Activated CD4-positive, alpha-beta T cell treated with anti-CD3 and anti-CD28 coated beads, Interleukin-10, Interleukin-2, amounts not matched to agents 100 ng/mL and 50 ng/mL, durations not matched to agents 16 hours and 8 hours (primary cell): Measurements from ENCODE around the gene SERTAD3.
A peak's percentile ranks its signal among the peaks of the same experiment; 100 is the strongest.
"Not testable (repeated sequence)": the region's sequence is repeated elsewhere in the genome, so short reads cannot be mapped to it uniquely, and the experiment has no call there.

Source experiments
- DNase-seq: peaks from one replicate; pipeline ENCODE4 v3.0.0-alpha.2; 2020

The SERTAD3 gene

DNA sequence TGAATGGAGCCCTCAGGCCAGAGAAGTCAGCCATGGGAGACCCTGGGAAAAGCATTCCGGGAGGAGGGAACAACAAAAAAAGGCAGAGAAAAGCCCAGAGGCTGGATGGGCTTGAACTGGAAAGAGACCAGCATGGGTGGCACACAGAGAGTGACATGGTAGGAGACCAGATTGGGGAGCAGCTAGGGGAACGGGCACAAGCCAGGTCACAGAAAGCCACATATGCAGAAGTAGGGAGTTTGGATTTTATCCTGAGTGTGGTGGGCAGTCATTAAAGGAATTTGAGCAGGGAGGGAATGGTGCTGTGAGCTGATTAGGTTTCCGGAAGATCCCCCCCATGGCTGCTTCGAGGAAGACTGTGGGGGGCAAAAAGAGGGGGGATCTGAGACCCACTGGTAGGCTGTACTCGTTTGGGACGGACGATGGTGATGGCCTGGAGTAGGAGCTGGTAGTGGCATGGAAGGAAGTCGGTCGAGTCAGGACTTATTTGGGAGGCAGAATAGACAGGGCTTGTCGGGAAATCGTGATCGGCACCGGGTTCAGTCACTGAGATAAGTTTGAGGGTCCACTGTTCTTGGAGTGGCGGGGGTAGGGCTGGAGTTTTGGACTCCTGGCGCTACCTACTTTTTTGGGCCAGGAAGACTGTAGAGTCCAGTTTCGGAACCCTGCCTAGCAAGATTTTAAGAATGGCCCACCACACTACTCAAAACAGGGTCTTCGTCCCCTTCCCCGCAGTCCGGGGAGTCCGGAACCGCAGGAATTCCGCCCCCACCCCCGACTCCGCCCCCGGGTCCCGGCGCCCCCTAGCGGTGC is 19.3 kb downstream of the SERTAD3 start:
- DNase-seq: peak; percentile 22

DNA sequence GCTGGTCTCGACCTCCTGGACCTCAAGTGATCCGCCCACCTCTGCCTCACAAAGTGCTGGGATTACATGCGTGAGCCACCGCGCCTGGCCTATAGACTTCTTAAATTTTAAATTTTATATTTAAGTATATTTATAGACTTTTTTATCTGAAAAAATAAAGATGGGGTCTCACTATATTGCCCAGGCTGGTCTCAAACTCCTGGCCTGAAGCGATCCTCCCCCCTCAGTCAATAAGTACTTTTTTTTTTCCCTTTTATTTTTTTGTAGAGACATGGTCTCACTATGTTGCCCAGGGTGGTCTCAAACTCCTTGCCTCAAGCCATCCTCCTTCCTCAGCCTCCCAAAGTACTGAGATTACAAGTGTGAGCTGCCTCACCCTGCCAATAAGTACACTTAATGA is 20.2 kb downstream of the SERTAD3 start:
- no peak for DNase-seq

DNA sequence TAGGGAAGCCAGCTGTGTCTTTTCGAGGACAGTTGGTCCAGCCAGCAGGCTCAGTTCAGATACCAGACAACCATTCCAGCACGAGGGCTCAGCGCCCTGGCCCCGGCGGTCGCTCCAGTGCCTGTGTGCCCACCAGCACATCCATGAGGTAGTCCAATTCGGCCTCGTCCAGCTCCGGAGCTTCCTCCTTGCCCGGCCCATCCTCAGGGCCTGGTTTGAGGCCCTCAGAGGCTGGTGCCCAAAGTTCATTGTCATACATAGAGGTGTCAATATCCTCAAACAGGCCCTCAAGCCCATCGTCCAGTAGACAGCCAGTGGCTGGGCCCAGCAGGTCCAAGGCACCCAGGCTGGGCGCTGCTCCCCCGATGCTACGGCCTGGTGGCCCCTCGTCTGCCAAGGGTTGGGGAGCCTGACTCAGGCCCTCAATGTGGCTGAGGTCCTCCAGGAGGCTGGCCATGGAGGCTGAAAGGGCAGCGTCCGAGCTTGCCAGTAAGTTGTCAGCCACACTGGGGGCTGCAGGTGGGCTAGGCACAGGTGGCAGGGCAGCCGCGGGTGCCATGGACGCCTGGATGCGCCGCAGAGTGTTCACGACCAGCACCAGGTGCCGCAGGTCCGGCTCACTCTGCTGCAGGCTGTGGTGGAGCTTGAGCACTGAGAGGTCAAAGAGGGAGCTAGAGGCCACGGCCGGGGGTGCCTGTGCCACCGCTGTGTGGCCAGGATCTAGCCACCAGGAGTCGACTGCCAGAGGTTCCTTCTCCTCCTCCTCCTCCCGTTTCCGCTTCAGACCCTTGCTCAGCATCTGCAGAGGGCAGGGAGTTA is 21.2 kb downstream of the SERTAD3 start:
- DNase-seq: no peak

DNA sequence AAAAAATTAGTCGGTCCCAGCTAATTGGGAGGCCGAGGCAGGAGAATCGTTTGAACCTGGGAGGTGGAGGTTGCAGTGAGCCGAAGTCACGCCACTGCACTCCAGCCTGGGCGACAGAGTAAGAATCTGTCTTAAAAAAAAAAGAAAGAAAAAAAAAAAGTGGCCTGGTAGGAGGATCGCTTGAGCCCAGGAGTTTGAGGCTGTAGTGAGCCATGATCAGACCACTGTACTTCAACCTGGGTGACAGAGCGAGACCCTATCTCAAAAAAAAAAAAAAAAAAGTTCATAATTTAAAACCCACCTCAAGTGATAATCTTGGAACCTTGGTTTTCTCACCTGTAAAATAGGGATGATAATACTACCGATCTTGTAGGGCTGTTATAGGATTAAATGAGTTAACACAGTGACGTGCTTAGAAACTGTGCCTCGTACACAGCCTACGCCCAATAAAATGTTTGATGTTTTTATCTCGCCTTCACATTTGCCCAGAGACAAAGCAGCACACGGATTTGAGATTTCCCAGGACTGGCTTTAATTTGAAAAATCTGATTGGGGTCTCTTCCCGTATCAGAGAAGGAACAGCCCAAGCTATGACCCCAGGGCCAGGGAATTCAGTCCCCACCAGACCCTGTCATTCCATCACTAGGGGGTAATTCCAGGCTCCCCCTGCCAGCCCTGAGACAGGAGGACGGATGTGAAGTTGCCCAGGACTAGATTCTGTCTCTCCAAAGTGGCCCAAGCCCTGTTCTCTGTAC is 22.0 kb downstream of the SERTAD3 start:
- DNase-seq: no peak

GRCh38 chr19:40420766-40421765 is 23.1 kb downstream of the SERTAD3 start:
- peak; percentile 86 for DNase-seq

DNA sequence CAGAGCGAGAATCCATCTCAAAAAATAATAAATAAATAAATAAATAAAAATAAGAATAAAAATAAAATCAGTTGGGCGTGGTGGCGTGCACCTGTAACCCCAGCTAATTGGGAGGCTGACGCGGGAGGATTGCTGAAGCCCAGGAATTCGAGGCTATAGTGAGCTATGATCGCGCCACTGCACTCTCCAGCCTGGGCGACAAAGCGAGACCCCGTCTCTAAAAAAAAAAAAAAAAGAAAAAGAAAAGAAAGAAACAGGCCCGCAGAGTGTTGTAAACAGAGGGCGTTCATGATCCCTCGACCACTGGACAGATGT is 23.7 kb downstream of the SERTAD3 start:
- no peak for DNase-seq

DNA sequence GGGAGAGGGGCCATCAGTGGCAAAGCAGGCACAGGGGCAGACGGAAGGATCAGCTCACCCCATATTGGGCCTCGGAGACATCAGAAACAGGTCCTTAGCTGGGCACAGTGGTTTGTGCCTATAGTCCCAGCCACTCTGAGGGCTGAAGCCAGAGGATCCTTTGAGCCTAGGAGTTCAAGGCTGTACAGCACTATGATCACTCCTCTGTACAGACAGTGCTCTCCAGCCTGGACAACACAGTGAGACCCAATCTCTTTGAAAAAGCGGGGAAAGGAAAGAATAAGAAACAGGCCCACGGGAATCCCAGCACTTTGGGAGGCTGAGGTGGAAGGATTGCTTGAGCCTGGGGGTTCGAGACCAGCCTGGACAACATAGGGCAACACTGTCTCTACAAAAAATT is 24.4 kb downstream of the SERTAD3 start:
- no peak for DNase-seq

GRCh38 chr19:40419066-40419612 is 25.0 kb downstream of the SERTAD3 start:
- no peak for DNase-seq

DNA sequence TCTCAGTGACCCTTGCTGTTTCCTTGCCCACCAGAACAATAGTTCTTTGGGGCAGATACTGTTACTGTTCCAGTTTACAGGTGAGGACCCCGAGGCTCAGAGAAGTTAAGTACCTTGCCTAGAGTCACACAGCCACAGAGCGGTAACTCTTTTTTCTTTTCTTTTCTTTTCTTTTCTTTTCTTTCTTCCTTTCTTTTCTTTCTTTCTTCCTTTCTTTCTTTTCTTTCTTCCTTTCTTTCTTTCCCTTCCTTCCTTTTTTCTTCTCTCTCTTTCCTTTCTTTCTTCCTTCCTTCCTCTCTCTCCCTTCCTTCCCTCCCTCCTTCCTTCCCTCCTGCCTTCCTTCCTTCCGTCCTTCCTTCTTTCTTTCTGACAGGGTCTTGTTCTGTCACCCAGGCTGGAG is 26.1 kb downstream of the SERTAD3 start:
- DNase-seq: no peak

GRCh38 chr19:40417643-40417981 is 26.5 kb downstream of the SERTAD3 start:
- DNase-seq: no peak

DNA sequence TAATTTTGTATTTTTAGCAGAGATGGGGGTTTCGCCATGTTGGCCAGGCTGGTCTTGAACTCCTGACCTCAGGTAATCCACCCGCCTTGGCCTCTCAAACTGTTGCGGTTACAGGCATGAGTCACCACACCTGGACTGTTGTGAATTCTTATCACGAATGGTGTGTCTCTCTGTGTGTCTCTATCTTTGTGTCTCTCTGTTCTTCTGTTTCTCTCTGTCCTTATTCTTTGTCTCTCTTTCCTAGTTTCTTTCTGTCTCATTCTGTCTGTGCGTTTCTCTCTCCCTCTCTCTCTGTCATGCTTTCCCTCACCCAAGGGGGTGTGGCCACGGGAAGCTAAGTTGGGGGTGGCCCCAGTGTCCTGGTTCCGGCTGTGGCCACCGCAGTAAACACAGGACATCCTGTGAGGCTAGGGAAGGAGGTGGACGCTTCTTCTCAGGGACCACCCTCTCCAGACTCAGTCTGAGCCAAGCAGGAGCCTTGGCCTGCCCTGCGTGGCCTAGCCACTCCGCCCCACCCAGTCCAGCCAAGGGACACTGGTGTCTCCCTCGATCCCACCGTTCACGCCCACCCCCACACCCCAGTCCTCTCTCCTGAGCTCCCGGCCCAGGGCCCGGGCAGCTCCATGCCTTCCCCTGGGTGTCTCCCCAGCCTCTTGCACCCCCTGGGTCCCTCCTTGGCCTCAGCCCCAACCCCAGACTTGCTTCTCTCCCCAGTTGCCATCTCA is 27.1 kb downstream of the SERTAD3 start:
- peak; percentile 41 for DNase-seq

DNA sequence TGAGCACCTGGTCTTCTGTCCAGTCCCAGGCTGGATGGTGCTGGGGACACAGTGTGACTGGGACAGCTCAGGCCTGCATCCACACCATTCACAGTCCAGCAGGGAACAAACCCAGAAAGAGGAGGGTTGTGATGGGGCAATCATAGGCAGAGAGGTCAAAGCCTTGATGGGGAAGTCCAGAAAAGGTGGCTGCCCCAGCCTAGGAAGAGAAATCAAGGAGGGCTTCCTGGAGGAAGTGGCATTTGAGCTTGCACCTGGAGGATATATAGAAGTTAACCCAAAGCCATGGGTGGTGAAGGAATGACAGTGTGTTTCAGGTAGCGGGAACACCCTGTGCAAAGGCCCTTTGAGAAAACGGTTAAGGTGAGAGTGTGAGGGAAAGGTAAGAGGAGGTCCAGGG is 28.4 kb downstream of the SERTAD3 start:
- no peak for DNase-seq

DNA sequence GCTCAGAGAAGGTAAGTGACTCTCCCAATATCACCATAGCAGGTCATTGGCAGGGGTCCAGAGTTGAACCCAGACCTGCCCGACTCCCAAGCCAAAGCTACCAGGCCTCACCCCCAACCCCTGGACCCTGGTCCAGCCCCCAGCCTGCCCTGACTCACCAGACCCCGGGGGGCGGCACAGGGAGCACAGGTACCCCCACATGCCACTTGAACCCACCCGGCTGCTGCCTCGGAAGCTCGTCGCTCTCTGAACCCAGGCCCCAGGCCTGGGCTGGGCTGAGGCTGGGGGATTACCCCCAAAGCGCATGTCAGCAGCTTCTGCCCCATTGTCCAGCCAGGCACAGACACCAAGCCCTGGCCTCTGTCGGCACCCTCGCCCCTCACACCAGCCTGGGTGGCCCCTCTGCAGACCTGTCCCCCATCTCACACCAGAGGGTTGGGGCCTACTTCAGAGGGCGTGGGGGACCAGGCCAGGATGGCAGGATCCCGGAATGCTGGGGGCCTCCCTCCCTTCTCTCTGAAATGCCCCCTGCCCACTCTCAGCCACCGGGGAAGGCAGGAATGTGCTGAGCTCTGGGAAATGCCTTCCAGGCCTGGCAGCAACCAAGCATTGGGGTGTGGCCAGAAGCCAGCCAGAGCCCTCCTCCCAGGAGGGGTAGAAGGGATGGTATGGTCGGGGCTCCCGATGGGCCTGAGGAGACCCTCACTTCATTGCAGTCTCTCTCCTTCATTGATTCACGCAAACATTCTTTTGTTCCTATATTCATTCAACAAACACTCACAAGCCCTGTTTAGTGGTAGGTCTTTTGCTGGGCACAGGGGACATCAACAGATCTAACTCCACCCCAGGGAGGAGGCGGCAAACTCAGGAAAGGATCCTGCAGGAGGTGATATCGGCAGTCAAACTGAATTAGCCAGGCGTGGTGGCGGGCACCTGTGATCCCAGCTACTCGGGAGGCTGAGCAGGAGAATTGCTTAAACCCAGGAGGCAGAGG is 29.3 kb downstream of the SERTAD3 start:
- no peak for DNase-seq

DNA sequence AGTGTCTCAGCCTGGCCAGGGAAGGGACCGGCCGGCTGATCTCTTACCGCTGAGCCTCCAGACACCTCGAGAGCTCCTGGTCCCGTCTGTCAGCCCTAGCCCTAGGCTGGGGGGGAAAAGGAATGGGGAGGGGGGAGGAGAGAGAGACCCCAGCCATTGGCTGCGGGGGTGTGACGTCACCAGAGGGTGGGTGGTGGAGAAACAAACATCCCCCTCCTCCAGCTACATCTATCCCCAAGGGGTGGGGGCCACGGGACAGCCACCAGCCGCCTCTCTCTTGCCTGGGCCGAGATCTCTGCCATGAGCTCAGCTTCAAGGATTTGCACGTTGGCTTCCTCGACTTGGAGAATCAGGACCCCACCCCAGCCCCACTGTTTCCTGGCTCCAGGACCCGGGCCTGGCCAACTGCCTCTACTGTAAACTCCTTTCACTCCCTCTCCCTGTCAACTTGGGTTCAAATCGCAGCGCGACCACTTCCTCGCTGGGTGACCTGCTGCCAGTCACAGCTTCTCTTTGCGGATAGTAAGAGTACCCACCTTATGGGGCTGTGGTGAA is 30.8 kb downstream of the SERTAD3 start, which contains the start of gene PRX:
TSS of gene PRX (minus strand) at position 88 of the 555 bp plus-strand sequence. CDS start 5,446 bp downstream, outside the sequence.
- DNase-seq: no peak

DNA sequence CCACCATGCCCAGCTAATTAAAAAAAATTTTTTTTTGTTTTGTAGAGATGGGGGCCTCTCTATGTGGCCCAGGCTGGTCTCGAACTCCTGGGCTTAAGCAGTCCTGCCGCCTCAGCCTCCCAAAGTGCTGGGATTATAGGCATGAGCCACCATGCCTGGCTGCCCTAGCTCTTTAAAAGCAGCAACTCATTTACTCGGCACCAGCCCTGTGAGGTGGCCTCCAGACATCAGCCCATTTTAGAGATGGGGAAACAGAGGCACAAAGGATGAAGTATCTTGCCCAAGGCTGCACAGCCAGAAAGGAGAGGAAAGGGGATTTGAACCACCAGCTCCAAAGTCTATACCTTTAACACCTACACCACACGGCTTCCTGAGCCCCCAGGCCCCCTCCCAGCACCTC is 31.3 kb downstream of the SERTAD3 start:
- DNase-seq: no peak

DNA sequence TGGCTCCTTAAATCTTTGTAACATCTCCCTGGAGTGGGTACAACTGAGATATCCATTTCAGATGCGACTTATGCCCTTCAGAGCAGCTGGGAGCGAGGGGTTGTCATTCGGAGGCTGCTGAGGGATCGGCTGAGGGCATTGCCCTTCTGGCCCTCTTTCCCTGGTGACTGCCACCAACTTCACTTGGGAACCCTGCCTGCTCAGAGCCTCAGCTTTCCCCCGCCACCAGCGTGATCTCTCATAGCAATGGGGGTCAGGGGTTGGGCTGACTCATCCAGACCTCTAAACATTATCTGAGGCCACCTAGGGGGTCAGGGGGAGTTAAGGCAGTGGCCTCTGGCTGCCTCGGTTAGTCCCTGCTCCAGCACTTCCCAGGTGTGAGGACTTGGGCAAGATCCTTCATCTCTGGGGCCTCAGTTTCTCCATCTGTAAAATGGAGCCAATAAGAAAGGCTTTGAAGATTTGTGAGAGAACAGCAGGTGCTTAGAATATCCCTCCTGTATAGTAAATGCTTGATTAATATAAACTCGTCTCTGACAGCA is 32.1 kb downstream of the SERTAD3 start:
- DNase-seq: no peak

GRCh38 chr19:40411125-40411842 is 32.9 kb downstream of the SERTAD3 start:
- no peak for DNase-seq

GRCh38 chr19:40410030-40410389 is 34.1 kb downstream of the SERTAD3 start:
- DNase-seq: no peak

- DNase-seq: not testable (repeated sequence)
Measured at GRCh38 chr19:40408598-40408925, 35.6 kb downstream of the SERTAD3 start.
